HUES6 (cell line): ENCODE measurements around the gene PRM3.
"Not testable (repeated sequence)": the region's sequence is repeated elsewhere in the genome, so short reads cannot be mapped to it uniquely, and the experiment has no call there.

Experiments used
- H3K27ac ChIP-seq: 2 replicates; pipeline ENCODE4 v1.7.0; 2013; ENCODE audit warnings: low read depth, mild to moderate bottlenecking, low read length, inconsistent platforms
- H3K27me3 ChIP-seq: 2 replicates; pipeline ENCODE4 v1.6.1; 2013; ENCODE audit warnings: low read length; ENCODE audit not compliant: control insufficient read depth, insufficient read depth
- H3K36me3 ChIP-seq: 2 replicates; pipeline ENCODE4 v1.6.1; 2013; ENCODE audit warnings: low read length; ENCODE audit not compliant: control insufficient read depth, insufficient read depth
- H3K4me1 ChIP-seq: 2 replicates; pipeline ENCODE4 v1.6.1; 2013; ENCODE audit warnings: low read length; ENCODE audit not compliant: control insufficient read depth, insufficient read depth
- H3K4me3 ChIP-seq: 2 replicates; pipeline ENCODE4 v1.5.1; 2013; ENCODE audit warnings: low read depth, low read length
- H3K9ac ChIP-seq: one replicate; pipeline ENCODE4 v1.6.1; 2013; ENCODE audit warnings: mild to moderate bottlenecking, low read length
- H3K9me3 ChIP-seq: 2 replicates; pipeline ENCODE4 v1.6.1; 2013; ENCODE audit warnings: low read depth, low read length; ENCODE audit not compliant: control insufficient read depth, insufficient read depth

PRM3 gene

DNA sequence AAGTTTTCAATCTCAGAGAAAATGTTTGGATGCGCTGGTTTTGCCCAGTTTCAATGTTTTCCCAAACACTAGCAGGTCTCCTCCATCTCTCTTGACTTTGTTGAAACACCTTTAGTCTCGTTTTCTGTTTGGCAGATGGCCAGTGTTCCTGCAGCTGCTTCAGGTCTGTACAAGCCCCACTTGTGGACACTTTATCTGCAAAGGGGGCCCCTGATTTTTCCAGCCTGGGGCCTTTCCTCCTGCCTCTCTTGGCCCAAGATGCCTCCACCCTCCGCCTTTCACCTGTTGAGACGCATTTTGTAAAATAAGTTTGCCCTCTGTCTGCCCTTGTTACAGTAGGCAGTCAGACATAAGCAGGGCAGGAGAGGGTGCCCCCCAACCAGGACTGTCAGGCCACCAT is 29.5 kb upstream of the PRM3 start:
- Histone ChIP-seq H3K27ac (no peak overlapping the region), H3K4me1 (peaks cover 10% of the 10 kb centered on the region), H3K9ac (no peak overlapping the region), H3K9me3 (no peaks in the 10 kb centered on the region), H3K4me3 (no peak overlapping the region), H3K27me3 (no peaks in the 10 kb centered on the region), H3K36me3 (no peaks in the 10 kb centered on the region)

DNA sequence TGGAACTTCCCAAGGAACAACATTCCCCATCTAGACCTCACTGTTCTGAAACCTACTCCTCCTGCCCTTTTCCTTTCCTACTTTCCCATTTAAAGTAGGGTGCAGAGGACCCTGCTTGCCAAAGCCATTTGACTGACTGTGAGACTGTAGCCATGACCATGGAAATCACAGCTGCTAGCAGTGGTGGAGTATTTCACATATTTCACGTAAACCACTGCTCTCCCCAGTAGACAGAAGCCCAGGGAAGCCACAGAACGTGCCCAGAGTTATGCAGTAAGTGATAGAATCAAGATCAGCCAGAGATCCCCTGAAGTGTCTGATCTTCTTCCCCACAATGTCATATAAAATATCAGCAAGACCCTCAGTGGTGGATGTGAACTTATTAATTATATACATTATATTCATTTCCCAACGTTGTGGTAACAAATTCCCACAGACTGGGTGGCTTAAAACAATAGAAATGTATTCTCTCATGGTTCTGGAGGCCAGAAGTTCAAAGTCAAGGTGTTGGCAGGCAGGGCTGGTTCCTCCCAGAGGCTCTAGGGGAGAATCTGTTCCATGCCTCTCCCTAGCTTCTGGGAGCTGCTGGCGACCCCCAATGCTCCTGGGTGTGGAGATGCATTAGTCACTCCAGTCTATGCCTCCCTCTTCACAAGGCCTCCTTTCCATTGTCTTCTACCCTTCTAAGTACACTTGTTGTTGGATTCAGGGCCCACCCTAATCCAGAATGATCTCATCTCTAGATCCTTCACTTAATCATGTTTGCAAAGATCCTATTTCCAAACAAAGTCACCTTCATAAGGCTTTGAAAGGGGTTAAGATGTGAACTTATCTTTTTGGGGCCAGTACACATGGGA is 28.4 kb upstream of the PRM3 start:
- Histone ChIP-seq H3K4me3 (no peak overlapping the region), H3K4me1 (peaks cover 20% of the 10 kb centered on the region), H3K27ac (no peak overlapping the region), H3K36me3 (no peaks in the 10 kb centered on the region), H3K9ac (no peak overlapping the region), H3K9me3 (no peaks in the 10 kb centered on the region), H3K27me3 (no peaks in the 10 kb centered on the region)

- Histone ChIP-seq H3K9ac (no peak overlapping the region), H3K27me3 (no peaks in the 10 kb centered on the region), H3K4me3 (no peak overlapping the region), H3K9me3 (no peaks in the 10 kb centered on the region), H3K36me3 (no peaks in the 10 kb centered on the region), H3K4me1 (peaks cover 21% of the 10 kb centered on the region), H3K27ac (no peak overlapping the region)
Measured at GRCh38 chr16:11300560-11300892, 27.1 kb upstream of the PRM3 start.

DNA sequence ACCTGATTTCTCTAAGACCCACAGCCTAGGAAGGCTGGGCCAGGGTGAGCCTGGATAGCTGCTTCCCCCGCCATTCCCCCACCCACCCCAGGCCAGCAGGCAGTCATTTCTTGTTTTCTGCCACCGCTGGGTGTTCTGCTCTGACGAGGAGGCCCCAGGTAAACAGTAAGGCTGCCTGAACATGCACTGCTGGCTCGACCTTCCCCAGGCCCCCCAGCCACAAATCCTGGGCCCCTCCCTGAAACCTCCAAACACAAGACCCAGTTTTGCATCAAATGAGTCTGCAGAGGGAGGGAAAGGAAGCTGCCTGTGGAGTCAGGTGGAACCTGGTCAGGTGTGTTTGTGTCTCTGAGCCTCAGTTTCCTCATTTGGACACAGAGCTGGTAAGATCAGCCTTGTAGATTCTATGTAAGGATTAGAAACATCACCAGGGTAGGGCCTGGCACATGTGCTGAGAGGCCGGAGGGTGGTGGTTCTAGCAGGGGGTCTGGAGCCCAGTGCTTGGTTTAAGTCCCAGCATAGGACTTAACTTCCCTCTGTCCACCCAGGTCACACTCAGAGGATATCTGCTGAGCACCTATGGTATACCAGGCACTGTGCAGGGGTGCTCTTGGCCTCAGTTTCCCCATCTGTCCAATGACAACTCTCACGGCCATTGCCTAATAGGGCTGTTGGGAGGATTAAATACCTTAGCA is 26.6 kb upstream of the PRM3 start:
- peaks cover 21% of the 10 kb centered on the region for H3K4me1 ChIP-seq
- H3K36me3 ChIP-seq = no peaks in the 10 kb centered on the region
- H3K4me3 ChIP-seq = no peak overlapping the region
- no peaks in the 10 kb centered on the region for H3K9me3 ChIP-seq
- H3K27me3 ChIP-seq = no peaks in the 10 kb centered on the region
- H3K27ac ChIP-seq = no peak overlapping the region
- no peak overlapping the region for H3K9ac ChIP-seq

DNA sequence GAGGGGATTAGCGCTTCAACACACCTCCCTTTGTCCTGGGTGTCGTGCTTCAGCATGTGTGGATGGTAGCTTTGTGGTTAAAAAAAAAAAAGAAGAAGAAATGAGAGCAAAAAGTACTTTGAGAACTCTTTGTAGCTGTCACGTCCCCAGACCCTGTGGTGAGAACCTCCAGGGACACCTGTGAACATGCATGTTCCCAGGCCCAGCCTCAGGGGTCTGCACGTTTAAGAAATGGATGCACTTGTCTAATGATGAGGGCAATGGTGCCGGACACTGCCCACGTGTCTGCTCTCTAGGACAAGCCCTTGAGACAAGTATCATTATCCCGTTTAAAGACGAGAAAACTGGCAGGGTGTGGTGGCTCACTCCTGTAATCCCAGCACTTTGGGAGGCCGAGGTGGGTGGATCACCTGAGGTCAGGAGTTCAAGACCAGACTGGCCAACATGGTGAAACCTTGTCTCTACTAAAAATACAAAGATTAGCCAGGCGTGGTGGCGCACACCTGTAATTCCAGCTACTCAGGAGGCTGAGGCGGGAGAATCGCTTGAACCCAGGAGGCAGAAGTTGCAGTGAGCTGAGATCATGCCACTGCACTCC is 25.6 kb upstream of the PRM3 start:
- H3K4me1 ChIP-seq = peaks cover 21% of the 10 kb centered on the region
- H3K27me3 ChIP-seq, H3K4me3 ChIP-seq, H3K9me3 ChIP-seq, H3K36me3 ChIP-seq, H3K9ac ChIP-seq, H3K27ac ChIP-seq: not testable (repeated sequence)

DNA sequence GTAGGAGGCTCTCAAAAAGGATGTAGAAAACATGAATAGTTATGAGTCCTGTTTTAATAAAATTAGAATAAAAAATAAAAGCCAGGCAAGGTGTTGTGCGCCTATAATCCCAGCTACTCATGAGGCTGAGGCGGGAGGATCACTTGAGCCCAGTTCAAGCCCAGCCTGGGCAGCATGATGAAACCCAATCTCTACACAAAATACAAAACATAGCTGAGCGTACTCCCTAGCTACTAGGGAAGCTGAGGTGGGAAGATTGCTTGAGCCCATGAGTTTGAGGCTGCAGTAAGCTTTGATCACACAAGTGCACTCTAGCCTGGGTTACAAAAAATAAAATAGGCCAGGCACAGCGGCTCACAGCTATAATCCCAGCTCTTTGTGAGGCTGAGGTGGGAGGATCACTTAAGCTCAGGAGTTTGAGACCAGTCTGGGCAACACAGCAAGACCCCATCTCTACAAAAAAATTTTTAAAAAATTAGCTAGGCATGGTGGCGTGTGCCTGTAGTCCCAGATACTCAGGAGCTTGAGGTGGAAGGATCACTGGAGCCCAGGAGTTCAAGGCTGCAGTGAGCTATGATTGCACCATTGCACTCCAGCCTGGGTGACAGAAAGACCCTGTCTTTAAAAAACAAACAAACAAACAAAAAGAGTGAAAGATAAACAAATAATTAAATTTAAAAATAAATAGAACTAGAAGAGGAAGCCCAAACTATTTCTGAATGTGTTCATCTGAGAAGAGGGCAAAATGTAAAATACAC is 24.9 kb upstream of the PRM3 start:
- Histone ChIP-seq H3K27me3 (no peaks in the 10 kb centered on the region), H3K4me3 (no peak overlapping the region), H3K9me3 (no peaks in the 10 kb centered on the region), H3K4me1 (peaks cover 21% of the 10 kb centered on the region), H3K36me3 (no peaks in the 10 kb centered on the region), H3K9ac (no peak overlapping the region), H3K27ac (no peak overlapping the region)

GRCh38 chr16:11297492-11298142 is 24.2 kb upstream of the PRM3 start:
- no peak overlapping the region for H3K9ac ChIP-seq
- H3K4me3 ChIP-seq = no peak overlapping the region
- H3K4me1 ChIP-seq = peaks cover 23% of the 10 kb centered on the region
- H3K9me3 ChIP-seq = no peaks in the 10 kb centered on the region
- no peak overlapping the region for H3K27ac ChIP-seq
- no peaks in the 10 kb centered on the region for H3K36me3 ChIP-seq
- H3K27me3 ChIP-seq = no peaks in the 10 kb centered on the region

- no peak overlapping the region for H3K9ac ChIP-seq
- H3K4me1 ChIP-seq = peaks cover 23% of the 10 kb centered on the region
- H3K27ac ChIP-seq = no peak overlapping the region
- no peak overlapping the region for H3K4me3 ChIP-seq
- H3K36me3 ChIP-seq = no peaks in the 10 kb centered on the region
- H3K9me3 ChIP-seq = no peaks in the 10 kb centered on the region
- H3K27me3 ChIP-seq = no peaks in the 10 kb centered on the region
Measured at GRCh38 chr16:11296706-11297491, 23.5 kb upstream of the PRM3 start.

GRCh38 chr16:11296351-11296705 is 22.9 kb upstream of the PRM3 start:
- H3K36me3 ChIP-seq = no peaks in the 10 kb centered on the region
- H3K9me3 ChIP-seq = no peaks in the 10 kb centered on the region
- H3K27ac ChIP-seq = no peak overlapping the region
- H3K27me3 ChIP-seq = no peaks in the 10 kb centered on the region
- H3K4me1 ChIP-seq = peaks cover 27% of the 10 kb centered on the region
- H3K9ac ChIP-seq = no peak overlapping the region
- no peak overlapping the region for H3K4me3 ChIP-seq

GRCh38 chr16:11295672-11296071 is 22.2 kb upstream of the PRM3 start:
- H3K36me3 ChIP-seq = no peaks in the 10 kb centered on the region
- no peak overlapping the region for H3K9ac ChIP-seq
- no peak overlapping the region for H3K4me3 ChIP-seq
- no peaks in the 10 kb centered on the region for H3K9me3 ChIP-seq
- peaks cover 33% of the 10 kb centered on the region for H3K4me1 ChIP-seq
- H3K27ac ChIP-seq = no peak overlapping the region
- no peaks in the 10 kb centered on the region for H3K27me3 ChIP-seq
